ENCODE measurements around the gene DHCR24. TPM values are rescaled to one million over a fixed set of nuclear protein-coding genes. Genes with fewer than 3 reads are reported as not detected.

Gene DHCR24
- total RNA-seq, 1 donor from 2014 or later = 118 TPM

DNA sequence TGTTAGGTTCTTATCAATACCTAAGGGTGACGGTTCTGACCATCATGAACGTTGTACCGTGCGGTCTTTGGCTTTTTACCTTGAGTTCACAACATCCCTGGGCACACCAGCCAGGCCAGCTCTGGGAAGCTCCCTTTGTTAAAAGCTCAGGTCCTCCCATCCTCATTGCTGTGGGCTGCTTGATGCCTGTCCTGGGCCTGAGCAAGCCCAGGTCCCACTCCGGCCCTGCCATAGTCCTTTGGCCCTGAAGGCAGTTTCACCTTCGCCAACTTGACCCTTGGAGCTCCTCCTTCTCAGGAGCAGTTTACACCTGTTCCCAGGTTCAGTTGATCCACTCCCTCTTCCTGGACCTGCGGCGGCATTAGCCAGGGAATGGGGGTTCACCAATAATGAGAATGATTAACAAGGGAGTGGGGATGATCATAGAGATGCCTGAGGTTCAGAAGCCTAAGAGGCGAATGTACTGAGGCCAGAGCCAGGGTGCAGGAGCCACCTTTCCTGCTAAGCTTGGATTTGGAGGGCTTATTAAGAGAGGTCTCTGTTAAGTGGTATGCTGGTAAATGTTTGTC, 40.2 kb downstream of the DHCR24 start:
- TF ChIP-seq, protein P1, sequence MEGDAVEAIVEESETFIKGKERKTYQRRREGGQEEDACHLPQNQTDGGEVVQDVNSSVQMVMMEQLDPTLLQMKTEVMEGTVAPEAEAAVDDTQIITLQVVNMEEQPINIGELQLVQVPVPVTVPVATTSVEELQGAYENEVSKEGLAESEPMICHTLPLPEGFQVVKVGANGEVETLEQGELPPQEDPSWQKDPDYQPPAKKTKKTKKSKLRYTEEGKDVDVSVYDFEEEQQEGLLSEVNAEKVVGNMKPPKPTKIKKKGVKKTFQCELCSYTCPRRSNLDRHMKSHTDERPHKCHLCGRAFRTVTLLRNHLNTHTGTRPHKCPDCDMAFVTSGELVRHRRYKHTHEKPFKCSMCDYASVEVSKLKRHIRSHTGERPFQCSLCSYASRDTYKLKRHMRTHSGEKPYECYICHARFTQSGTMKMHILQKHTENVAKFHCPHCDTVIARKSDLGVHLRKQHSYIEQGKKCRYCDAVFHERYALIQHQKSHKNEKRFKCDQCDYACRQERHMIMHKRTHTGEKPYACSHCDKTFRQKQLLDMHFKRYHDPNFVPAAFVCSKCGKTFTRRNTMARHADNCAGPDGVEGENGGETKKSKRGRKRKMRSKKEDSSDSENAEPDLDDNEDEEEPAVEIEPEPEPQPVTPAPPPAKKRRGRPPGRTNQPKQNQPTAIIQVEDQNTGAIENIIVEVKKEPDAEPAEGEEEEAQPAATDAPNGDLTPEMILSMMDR (IDR thresholded peaks at IDR 0.05; ENCODE audit: insufficient read depth, low read length, severe bottlenecking) = no peak
- DNase-seq (ENCODE audit: low read depth) (no peak), FAIRE-seq (no peak)
- Histone ChIP-seq H3K27me3 (ENCODE audit: control insufficient read depth, insufficient read depth, low read length) (no peaks in the 10 kb centered on the region), H3K36me3 (ENCODE audit: control insufficient read depth, insufficient read depth, low read length) (peaks cover 18% of the 10 kb centered on the region), H3K4me3 (ENCODE audit: low read depth, low read length) (no peak overlapping the region)

DNA sequence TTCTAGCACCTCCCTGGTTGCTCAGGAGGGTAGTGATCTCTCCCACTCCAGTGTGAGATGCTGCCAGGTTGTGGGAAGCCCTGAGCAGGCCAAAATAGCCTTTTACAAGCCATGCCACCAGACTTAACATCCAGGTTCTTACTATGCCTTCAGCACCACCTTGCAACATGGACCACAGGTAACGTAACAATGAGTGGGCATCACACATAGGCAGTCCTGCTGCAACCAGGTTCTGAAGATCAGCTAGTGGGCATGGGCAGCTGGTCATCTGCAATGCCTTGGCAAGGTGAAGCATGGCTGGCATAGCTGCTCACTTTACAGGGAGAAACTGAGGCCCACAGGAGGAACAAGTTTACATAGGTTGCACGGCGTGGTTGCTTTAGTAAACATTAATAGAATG, 40.7 kb downstream of the DHCR24 start:
- FAIRE-seq (no peak), DNase-seq (ENCODE audit: low read depth) (no peak)
- H3K27me3 ChIP-seq (ENCODE audit: control insufficient read depth, insufficient read depth, low read length) = no peaks in the 10 kb centered on the region
- H3K36me3 ChIP-seq (ENCODE audit: control insufficient read depth, insufficient read depth, low read length) = peaks cover 14% of the 10 kb centered on the region
- TF ChIP-seq, protein P1 (IDR thresholded peaks at IDR 0.05; ENCODE audit: insufficient read depth, low read length, severe bottlenecking) = no peak
- no peak overlapping the region for H3K4me3 ChIP-seq (ENCODE audit: low read depth, low read length)

DNA sequence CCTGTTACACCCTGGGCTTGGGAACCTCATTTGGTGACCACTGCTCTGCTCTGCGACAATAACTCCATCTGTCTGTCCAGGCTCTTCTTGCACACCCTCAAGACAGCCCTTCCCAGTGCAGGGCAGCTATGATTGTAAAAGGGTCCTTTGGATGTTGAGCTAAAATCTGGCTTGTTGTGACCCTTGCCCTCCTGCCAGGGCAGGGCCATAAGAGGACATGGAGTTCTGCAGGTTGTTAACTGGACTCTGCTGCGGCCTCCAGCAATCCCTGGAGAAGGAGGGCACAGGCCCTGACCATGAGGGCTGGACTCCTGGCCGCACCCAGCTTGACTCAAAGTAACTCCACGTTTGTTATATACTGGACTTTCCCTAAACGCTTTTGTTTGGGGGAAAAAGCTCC, 41.2 kb downstream of the DHCR24 start:
- H3K4me3 ChIP-seq (ENCODE audit: low read depth, low read length) = no peak overlapping the region
- TF ChIP-seq, protein P1 (IDR thresholded peaks at IDR 0.05; ENCODE audit: insufficient read depth, low read length, severe bottlenecking) = no peak
- H3K36me3 ChIP-seq (ENCODE audit: control insufficient read depth, insufficient read depth, low read length) = peaks cover 10% of the 10 kb centered on the region
- H3K27me3 ChIP-seq (ENCODE audit: control insufficient read depth, insufficient read depth, low read length) = no peaks in the 10 kb centered on the region
- no peak for FAIRE-seq
- no peak for DNase-seq (ENCODE audit: low read depth)

DNA sequence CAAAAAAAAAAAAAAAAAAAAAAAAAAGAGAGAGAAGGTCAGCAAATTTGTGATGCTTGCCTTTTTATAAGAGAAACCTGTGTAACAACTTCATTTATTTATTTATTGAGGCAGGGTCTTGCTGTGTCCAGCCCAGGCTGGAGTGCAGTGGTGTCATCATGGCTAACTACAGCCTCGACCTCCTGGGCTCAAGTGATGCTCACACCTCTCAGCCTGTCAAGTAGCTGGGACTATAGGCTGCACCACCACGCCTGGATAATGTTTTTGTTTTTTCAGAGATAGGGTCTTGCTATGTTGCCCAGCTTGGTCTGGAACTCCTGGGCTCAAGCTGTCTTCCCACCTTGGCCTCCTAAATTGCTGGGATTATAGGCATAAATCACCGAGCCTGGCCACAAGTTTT, 42.4 kb downstream of the DHCR24 start:
- TF ChIP-seq, protein P1 (IDR thresholded peaks at IDR 0.05; ENCODE audit: insufficient read depth, low read length, severe bottlenecking) = no peak
- no peak for FAIRE-seq
- no peaks in the 10 kb centered on the region for H3K27me3 ChIP-seq (ENCODE audit: control insufficient read depth, insufficient read depth, low read length)
- no peak overlapping the region for H3K4me3 ChIP-seq (ENCODE audit: low read depth, low read length)
- peaks cover 1% of the 10 kb centered on the region for H3K36me3 ChIP-seq (ENCODE audit: control insufficient read depth, insufficient read depth, low read length)
- DNase-seq (ENCODE audit: low read depth) = no peak

DNA sequence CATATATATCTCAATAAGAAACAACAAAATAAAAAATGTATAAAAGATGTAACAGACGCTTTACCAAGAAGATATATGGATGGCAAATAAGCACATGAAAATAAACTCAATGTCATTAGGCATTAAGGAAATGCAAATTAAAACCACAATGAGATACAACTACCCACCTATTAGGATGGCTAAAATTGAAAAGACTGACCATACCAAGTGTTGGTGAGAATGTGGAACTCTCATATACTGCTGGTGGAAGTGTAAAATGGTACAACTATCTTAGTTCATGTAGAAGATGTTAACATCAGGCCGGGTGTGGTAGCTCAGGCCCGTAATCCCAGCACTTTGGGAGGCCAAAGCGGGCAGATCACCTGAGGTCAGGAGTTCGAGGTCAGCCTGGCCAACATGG, 43.5 kb downstream of the DHCR24 start:
- H3K4me3 ChIP-seq (ENCODE audit: low read depth, low read length) = no peak overlapping the region
- FAIRE-seq (no peak), DNase-seq (ENCODE audit: low read depth) (no peak)
- H3K36me3 ChIP-seq (ENCODE audit: control insufficient read depth, insufficient read depth, low read length) = no peaks in the 10 kb centered on the region
- H3K27me3 ChIP-seq (ENCODE audit: control insufficient read depth, insufficient read depth, low read length) = no peaks in the 10 kb centered on the region
- TF ChIP-seq, protein P1 (IDR thresholded peaks at IDR 0.05; ENCODE audit: insufficient read depth, low read length, severe bottlenecking) = no peak

DNA sequence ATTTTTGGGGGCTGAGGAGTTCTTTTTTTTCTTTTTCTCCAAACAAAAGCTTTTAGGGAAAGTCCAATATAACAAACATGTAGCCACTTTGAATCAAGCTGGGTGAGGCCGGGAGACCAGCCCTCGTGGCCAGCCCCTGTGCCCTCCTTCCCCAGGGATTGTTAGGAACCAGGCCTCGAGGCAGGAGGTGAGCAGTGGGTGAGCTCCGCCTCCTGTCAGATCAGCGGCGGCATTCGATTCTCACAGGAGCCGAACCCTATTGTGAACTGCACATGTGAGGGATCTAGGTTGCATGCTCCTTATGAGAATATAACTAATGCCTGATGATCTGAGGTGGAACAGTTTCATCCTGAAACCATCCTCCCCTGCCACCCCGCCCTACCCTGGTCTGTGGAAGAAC, 44.0 kb downstream of the DHCR24 start:
- no peak for FAIRE-seq
- TF ChIP-seq, protein P1 (IDR thresholded peaks at IDR 0.05; ENCODE audit: insufficient read depth, low read length, severe bottlenecking) = no peak
- DNase-seq (ENCODE audit: low read depth) = no peak
- Histone ChIP-seq H3K27me3 (ENCODE audit: control insufficient read depth, insufficient read depth, low read length) (no peaks in the 10 kb centered on the region), H3K36me3 (ENCODE audit: control insufficient read depth, insufficient read depth, low read length) (no peaks in the 10 kb centered on the region), H3K4me3 (ENCODE audit: low read depth, low read length) (no peak overlapping the region)
